ENCODE measurements around the gene VGLL1. TPM values are rescaled to one million over a fixed set of nuclear protein-coding genes. Genes with fewer than 3 reads are reported as not detected.

The VGLL1 gene
- total and polyA plus RNA-seq, 2 experiments from 2014 or later = not detected

- Histone ChIP-seq H3K36me3 (ENCODE audit: insufficient read depth) (no peaks in the 10 kb centered on the region), H2AFZ (no peak overlapping the region), H3K79me2 (replicated peaks; ENCODE audit: insufficient read depth) (no peaks in the 10 kb centered on the region), H3F3A (replicated peaks; ENCODE audit: low read depth) (no peaks in the 10 kb centered on the region), H3K9me2 (ENCODE audit: insufficient read depth) (no peaks in the 10 kb centered on the region), H3K4me1 (ENCODE audit: insufficient read depth) (no peaks in the 10 kb centered on the region), H3K27me3 (ENCODE audit: insufficient read depth) (no peaks in the 10 kb centered on the region), H3K27ac (ENCODE audit: low read depth) (no peak overlapping the region), H3K4me2 (no peak overlapping the region), H3K4me3 (no peak overlapping the region), H4K20me1 (replicated peaks; ENCODE audit: insufficient read depth) (no peaks in the 10 kb centered on the region)
- TF ChIP-seq JUNB (IDR thresholded peaks at IDR 0.05; ENCODE audit: unreplicated experiment) (no peak), EZH2 (IDR thresholded peaks at IDR 0.05; ENCODE audit: low read depth, unreplicated experiment) (no peak), POLR2AphosphoS5 (IDR thresholded peaks at IDR 0.05; ENCODE audit: low read depth) (no peak), ZNF114 (CRISPR knock-in tag; IDR thresholded peaks at IDR 0.05) (no peak), ZNF462 (CRISPR knock-in tag; IDR thresholded peaks at IDR 0.05) (no peak), CREB1 (CRISPR knock-in tag; IDR thresholded peaks at IDR 0.05; ENCODE audit: low read depth) (no peak), CTCF (conservative IDR thresholded peaks at IDR 0.05; ENCODE audit: low read depth in 2 of 2) (no peak), STAT1 (IDR thresholded peaks at IDR 0.05; ENCODE audit: unreplicated experiment) (no peak), REST (IDR thresholded peaks at IDR 0.05; ENCODE audit: unreplicated experiment) (no peak), ZNF331 (CRISPR knock-in tag; IDR thresholded peaks at IDR 0.05; ENCODE audit: low read depth) (no peak), EZH2phosphoT487 (IDR thresholded peaks at IDR 0.05; ENCODE audit: unreplicated experiment) (no peak), NANOG (IDR thresholded peaks at IDR 0.05; ENCODE audit: borderline replicate concordance) (no peak), ETS1 (IDR thresholded peaks at IDR 0.05) (no peak)
- H3K9me3 Mint-ChIP-seq = no peaks in the 10 kb centered on the region
- no peak overlapping the region for H3K4me3 Mint-ChIP-seq
- H3K27ac Mint-ChIP-seq = no peak overlapping the region
- DNase-seq (ENCODE audit: low spot score) (no peak), ATAC-seq (no peak)
- peaks cover 2% of the 10 kb centered on the region for H3K27me3 Mint-ChIP-seq (ENCODE audit: insufficient read depth, low read depth, poor library complexity)
- H3K4me1 Mint-ChIP-seq = no peaks in the 10 kb centered on the region
- H3K36me3 Mint-ChIP-seq (ENCODE audit: low read depth) = no peaks in the 10 kb centered on the region
Measured at GRCh38 chrX:136542281-136542680, 10.3 kb downstream of the VGLL1 start.
